ENCODE data around the gene ARL2BP.

DNA sequence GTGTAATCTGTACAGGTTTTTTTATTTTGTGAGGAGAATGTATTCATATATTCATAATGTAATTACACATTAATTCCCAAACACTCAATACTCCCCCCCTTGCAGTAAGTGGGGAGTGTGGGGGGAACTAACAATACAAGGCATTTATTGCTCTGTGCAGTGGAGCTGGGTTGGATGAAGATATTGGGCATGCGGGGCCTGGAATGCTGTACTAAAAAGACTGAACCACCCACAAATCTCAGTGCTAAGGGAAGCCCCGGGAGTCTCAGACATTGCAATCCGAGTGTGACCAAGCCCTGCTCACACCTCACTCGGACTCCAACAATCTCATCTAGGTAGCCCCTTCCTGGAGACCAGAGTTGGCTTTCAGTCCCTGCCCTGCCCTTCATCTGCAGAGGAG is 33.4 kb downstream of the ARL2BP start:
- TF ChIP-seq POLR2A (IDR thresholded peaks at IDR 0.05; ENCODE audit: low read depth, low read length) (no peak), PAX5 (IDR thresholded peaks at IDR 0.05; ENCODE audit: insufficient read depth, low read length, severe bottlenecking) (no peak)
